H1 (cell line): Measurements from ENCODE around the gene WDR89. TPM values are rescaled to one million over a fixed set of nuclear protein-coding genes. Genes with fewer than 3 reads are reported as not detected.

Experiments used
- CTCF ChIA-PET: fragments of 300-600 bp; sonication (Branson Sonifier 250); formaldehyde crosslinking; loops from one replicate; lab custom pipeline; 2021; ENCODE audit not compliant: partially characterized antibody; lab: Charles Lee
- POLR2A ChIA-PET: fragments of 300-600 bp; sonication (Branson Sonifier 250); formaldehyde crosslinking; loops from one replicate; lab custom pipeline; 2021; ENCODE audit warnings: inconsistent platforms; ENCODE audit not compliant: partially characterized antibody; lab: Charles Lee
- DNase-seq, 2 experiments: peaks; one replicate each; pipeline versions ENCODE4 v3.0.0 to v3.0.0-alpha.2; 2010 to 2022; ENCODE audit warnings: low spot score in 2 of 2, low read depth in 1 of 2, mixed read lengths in 1 of 2
- FAIRE-seq: peaks from 2 replicates; lab custom pipeline; 2011; peaks lifted over from hg19 to GRCh38; lab: Jason Lieb, UNC
- H2AFZ ChIP-seq: 2 replicates; pipeline ENCODE4 v1.8.1; 2012; ENCODE audit warnings: low read length, inconsistent platforms
- H2AK5ac ChIP-seq: 2 replicates; pipeline ENCODE4 v1.6.1; 2013; ENCODE audit warnings: low read depth, low read length
- H2BK120ac ChIP-seq: replicated peaks from 2 replicates; pipeline ENCODE3; 2013; ENCODE audit warnings: low read depth, low read length, inconsistent platforms
- H2BK12ac ChIP-seq: 2 replicates; pipeline ENCODE4 v1.6.1; 2013; ENCODE audit warnings: low read depth, low read length
- H2BK15ac ChIP-seq: 2 replicates; pipeline ENCODE4 v1.6.1; 2013; ENCODE audit warnings: low read length
- H2BK20ac ChIP-seq: 2 replicates; pipeline ENCODE4 v1.6.1; 2013; ENCODE audit warnings: low read length
- H2BK5ac ChIP-seq: 2 replicates; pipeline ENCODE4 v1.6.1; 2013; ENCODE audit warnings: low read depth, low read length
- H3K14ac ChIP-seq: 2 replicates; pipeline ENCODE4 v1.6.1; 2013; ENCODE audit warnings: inconsistent platforms; ENCODE audit not compliant: insufficient read length
- H3K18ac ChIP-seq: 2 replicates; pipeline ENCODE4 v1.6.1; 2013; ENCODE audit warnings: low read length; ENCODE audit errors: extremely low read depth
- H3K23ac ChIP-seq: 2 replicates; pipeline ENCODE4 v1.6.1; 2013; ENCODE audit warnings: inconsistent platforms; ENCODE audit not compliant: insufficient read length
- H3K23me2 ChIP-seq: 2 replicates; pipeline ENCODE4 v1.6.1; 2013; ENCODE audit warnings: low read depth, low read length
- H3K27ac ChIP-seq: 2 replicates; pipeline ENCODE4 v1.6.1; 2011; ENCODE audit warnings: low read depth, low read length, inconsistent platforms
- H3K27me3 ChIP-seq, 4 experiments: replicated peaks in 1 of 4; 1 replicate in 1 of 4; 2 replicates in 3 of 4; pipeline versions ENCODE4 v1.6.1 to v1.8.1; 2011 to 2013; ENCODE audit warnings: low read length in 3 of 4, mild to moderate bottlenecking in 3 of 4, inconsistent platforms in 2 of 4, mixed read lengths in 2 of 4, moderate library complexity in 1 of 4; ENCODE audit not compliant: control insufficient read depth in 3 of 4, insufficient read depth in 3 of 4; ENCODE audit errors: extremely low read depth in 1 of 4
- H3K36me3 ChIP-seq, 4 experiments: 2 replicates each; pipeline versions ENCODE4 v1.6.1 to v1.8.1; 2011 to 2013; ENCODE audit warnings: mild to moderate bottlenecking in 4 of 4, low read length in 3 of 4, moderate library complexity in 2 of 4, control low read depth in 1 of 4, inconsistent platforms in 1 of 4; ENCODE audit not compliant: insufficient read depth in 4 of 4, control insufficient read depth in 2 of 4
- H3K4ac ChIP-seq: replicated peaks from 2 replicates; pipeline ENCODE3; 2013; ENCODE audit warnings: low read length, low read depth, mixed read lengths, inconsistent platforms; ENCODE audit not compliant: insufficient read length
- H3K4me1 ChIP-seq, 4 experiments: replicated peaks in 1 of 4; 1 replicate in 1 of 4; 2 replicates in 3 of 4; pipeline versions ENCODE4 v1.6.1 to v1.8.1; 2011 to 2013; ENCODE audit warnings: low read length in 3 of 4, inconsistent platforms in 2 of 4, mixed read lengths in 1 of 4; ENCODE audit not compliant: insufficient read depth in 4 of 4, control insufficient read depth in 3 of 4
- H3K4me2 ChIP-seq, 2 experiments: 2 replicates each; pipeline versions ENCODE4 v1.6.1 to v1.8.1; 2011 to 2013; ENCODE audit warnings: low read depth in 2 of 2, low read length in 2 of 2, control low read depth in 1 of 2, inconsistent platforms in 1 of 2, mild to moderate bottlenecking in 1 of 2; ENCODE audit not compliant: insufficient read depth in 1 of 2
- H3K4me3 ChIP-seq, 4 experiments: fragments of 200-600, 300-600 bp in 1 of 4; sonication (generic), shearing (Covaris generic), sonication (Bioruptor Twin) in 1 of 4; 2 replicates each; pipeline versions ENCODE4 v1.5.1 to v1.8.1; 2011 to 2016; ENCODE audit warnings: low read length in 4 of 4, low read depth in 3 of 4, control low read depth in 2 of 4, inconsistent platforms in 2 of 4, mild to moderate bottlenecking in 2 of 4, mixed read lengths in 1 of 4, moderate library complexity in 1 of 4; ENCODE audit not compliant: insufficient read depth in 2 of 4; ENCODE audit errors: extremely low read depth in 1 of 4
- H3K56ac ChIP-seq: replicated peaks from 2 replicates; pipeline ENCODE3; 2013; ENCODE audit warnings: low read depth, mild to moderate bottlenecking, mixed read lengths, low read length, inconsistent platforms; ENCODE audit not compliant: insufficient read length
- H3K79me1 ChIP-seq: 2 replicates; pipeline ENCODE4 v1.6.1; 2013; ENCODE audit warnings: low read depth, low read length, control low read depth
- H3K79me2 ChIP-seq, 2 experiments: 2 replicates each; pipeline versions ENCODE4 v1.6.1 to v1.8.1; 2012 to 2013; ENCODE audit warnings: low read length in 2 of 2, mild to moderate bottlenecking in 2 of 2, inconsistent platforms in 1 of 2; ENCODE audit not compliant: insufficient read depth in 2 of 2, control insufficient read depth in 1 of 2
- H3K9ac ChIP-seq, 4 experiments: replicated peaks in 1 of 4; 1 replicate in 1 of 4; 2 replicates in 3 of 4; pipeline versions ENCODE4 v1.6.1 to v1.8.1; 2011 to 2013; ENCODE audit warnings: low read depth in 3 of 4, low read length in 3 of 4, control low read depth in 2 of 4, mild to moderate bottlenecking in 2 of 4, moderate library complexity in 2 of 4, inconsistent platforms in 1 of 4; ENCODE audit errors: extremely low read depth in 1 of 4
- H3K9me3 ChIP-seq, 2 experiments: 2 replicates each; pipeline versions ENCODE4 v1.6.1 to v1.8.1; 2012 to 2013; ENCODE audit warnings: mild to moderate bottlenecking in 2 of 2, moderate library complexity in 2 of 2, control low read depth in 1 of 2, inconsistent platforms in 1 of 2, low read depth in 1 of 2, low read length in 1 of 2, mixed read lengths in 1 of 2; ENCODE audit not compliant: insufficient read depth in 2 of 2
- H4K20me1 ChIP-seq, 2 experiments: replicated peaks in 1 of 2; 2 replicates each; pipeline versions ENCODE3 to v1.8.1; 2011 to 2013; ENCODE audit warnings: inconsistent platforms in 2 of 2, low read length in 2 of 2, mild to moderate bottlenecking in 1 of 2; ENCODE audit not compliant: insufficient read depth in 2 of 2, control insufficient read depth in 1 of 2
- H4K5ac ChIP-seq: 2 replicates; pipeline ENCODE4 v1.6.1; 2013; ENCODE audit warnings: low read length, low read depth, mixed read lengths, inconsistent platforms; ENCODE audit not compliant: insufficient read length
- H4K8ac ChIP-seq: 2 replicates; pipeline ENCODE4 v1.8.0; 2013; ENCODE audit warnings: mild to moderate bottlenecking, moderate library complexity, low read length, inconsistent platforms; ENCODE audit not compliant: insufficient read depth; ENCODE audit errors: extremely low read depth
- H4K91ac ChIP-seq: replicated peaks from 2 replicates; pipeline ENCODE3; 2013; ENCODE audit warnings: low read length, mixed read lengths, inconsistent platforms; ENCODE audit not compliant: insufficient read length
- BCL11A ChIP-seq, 2 experiments: IDR thresholded peaks; one replicate each; pipeline ENCODE4 v1.6.1; 2011; ENCODE audit warnings: low read depth in 2 of 2, low read length in 2 of 2, mild to moderate bottlenecking in 2 of 2
- MAFK ChIP-seq: IDR thresholded peaks from 2 replicates; pipeline ENCODE4 v1.6.1; 2012; ENCODE audit warnings: low read depth, mild to moderate bottlenecking, improper control_type of control experiment, low read length
- PHF8 ChIP-seq: fragments of 200-600 bp; sonication (generic); conservative IDR thresholded peaks from 2 replicates; pipeline ENCODE4 v1.7.1; 2012; ENCODE audit warnings: low read depth, mild to moderate bottlenecking, inconsistent platforms, low read length, moderate library complexity
- TAF1 ChIP-seq: IDR thresholded peaks from 2 replicates; pipeline ENCODE4 v1.6.1; 2011; ENCODE audit warnings: mild to moderate bottlenecking, low read depth, low read length
- WGBS, 2 experiments: shearing (Covaris generic) in 1 of 2; methylation state at CpG; one replicate each; pipeline versions ENCODE4 v1.1.6 to v1.1.7; 2013 to 2015; ENCODE audit warnings: low lambda C conversion rate in 2 of 2, mixed read lengths in 2 of 2, inconsistent platforms in 1 of 2, low coverage in 1 of 2, missing lambda C conversion rate in 1 of 2; ENCODE audit not compliant: insufficient replicate concordance in 2 of 2, insufficient coverage in 1 of 2, insufficient read length in 1 of 2; ENCODE audit errors: extremely low coverage in 1 of 2, missing lambda C conversion rate in 1 of 2; 5-methylcytosine and 5-hydroxymethylcytosine counted together
- polyA plus RNA-seq, 7 experiments: library from polyadenylated mRNA; depleted of rRNA in 3 of 7; stranded (reverse) in 5 of 7; unstranded in 2 of 7; fragments of >200 nt in 5 of 7; fragments of 200-250 nt in 2 of 7; gene quantifications; 1 replicate in 5 of 7; 2 replicates in 1 of 7; 4 replicates in 1 of 7; pipeline versions ENCODE4 v1.2.1 to v1.2.3, GENCODE V29; 2011 to 2013; ENCODE audit warnings: missing spikeins in 2 of 7, mixed read lengths in 2 of 7
- total RNA-seq: library from RNA; stranded (reverse); fragmentation: NEBNext Ultra II Directional; extraction: Animal tissue kit (Norgen Biotek cat#: 25700); gene quantifications from 2 replicates; pipeline ENCODE4 v1.2.1, GENCODE V29; 2021

Gene WDR89
- total and polyA plus RNA-seq, 2 of the 8 experiments (the other 6 are each of a cell fraction or from before 2014, with no cell fraction given) = 8.3 to 32.9 TPM

DNA sequence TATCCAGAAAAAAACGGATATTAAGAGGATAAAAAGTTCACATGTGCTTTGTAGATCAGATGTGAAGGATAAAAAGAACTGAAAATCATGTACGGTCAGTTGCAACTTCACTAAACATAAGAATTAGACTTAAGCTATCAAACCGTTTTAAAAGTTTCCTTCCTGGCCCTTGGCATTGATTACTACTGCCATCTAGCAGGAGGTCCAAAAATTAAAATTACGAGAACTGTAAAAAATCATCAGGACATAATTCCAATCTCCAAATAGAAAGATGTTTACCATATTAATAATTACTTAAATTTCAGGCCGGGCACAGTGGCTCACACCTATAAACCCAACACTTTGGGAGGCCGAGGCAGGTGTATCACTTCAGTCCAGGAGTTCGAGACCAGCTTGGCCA lies 7.9 kb downstream of the WDR89 start:
- ChIA-PET CTCF (interaction anchor here (0.6 to 2.4 kb wide), 21 partner anchors 8 to 461 kb away, joined by 3 to 9 read pairs (median 4); partner anchors contain the start of genes PPP2R5E and WDR89), POLR2A (interaction anchor here (3.5 kb wide), 1 partner anchor 8 kb away, joined by 17 read pairs; the partner anchor contains the start of gene WDR89)
- Histone ChIP-seq H3K36me3 (peaks cover 0 to 3% (median 0%) of the 10 kb centered on the region in 4 experiments; a peak in 1 of 8 replicates), H2AFZ (no peak overlapping the region), H3K9ac (no peak overlapping the region), H3K4me3 (no peak overlapping the region), H3K23me2 (no peaks in the 10 kb centered on the region), H4K8ac (0 out of 2 replicates have a peak overlapping the region, but pooled peaks have one; percentile 25), H3K4ac (no peak overlapping the region), H4K5ac (no peak overlapping the region), H4K20me1 (peaks cover 0 to 3% of the 10 kb centered on the region in 2 experiments), H3K14ac (no peak overlapping the region), H4K91ac (no peak overlapping the region), H3K56ac (no peak overlapping the region), H2BK15ac (no peak overlapping the region), H2BK12ac (no peak overlapping the region), H2BK5ac (no peak overlapping the region), H3K18ac (no peak overlapping the region), H3K23ac (no peak overlapping the region), H3K79me1 (peaks cover 9% of the 10 kb centered on the region), H3K4me1 (no peaks in the 10 kb centered on the region), H3K79me2 (peaks cover 10 to 90% of the 10 kb centered on the region in 2 experiments), H2BK120ac (no peak overlapping the region), H2AK5ac (no peak overlapping the region), H3K4me2 (no peak overlapping the region), H3K27ac (no peak overlapping the region), H3K27me3 (no peaks in the 10 kb centered on the region), H2BK20ac (no peak overlapping the region), H3K9me3 (no peaks in the 10 kb centered on the region; a peak in 1 of 4 replicates)
- FAIRE-seq (no peak), DNase-seq (no peak)
- 83% methylated on average over 7 of the region's 7 CpGs; no CpG with 5 or more reads in 1 of the 2 experiments for WGBS, 2 experiments
- TF ChIP-seq TAF1 (no peak), PHF8 (no peak), MAFK (no peak), BCL11A (IDR thresholded peaks at IDR 0.05; ENCODE audit: low read depth in 2 of 2, low read length in 2 of 2) (no peak)
